Loucy (cell line): ENCODE data around the gene SPATA13.

Experiments
- H2AFZ ChIP-seq: fragments of 200-600 bp; sonication (generic); 2 replicates; pipeline ENCODE4 v1.6.0; 2016; ENCODE audit warnings: antibody characterized with exemption, mild to moderate bottlenecking, low read length, moderate library complexity
- H3F3A ChIP-seq: fragments of 200-600 bp; 2 replicates; pipeline ENCODE4 v1.6.0; 2016; ENCODE audit warnings: antibody characterized with exemption, low read depth, mild to moderate bottlenecking
- H3K27me3 ChIP-seq: fragments of 200-600 bp; sonication (generic); 2 replicates; pipeline ENCODE4 v1.6.1; 2014; ENCODE audit warnings: low read length, mild to moderate bottlenecking; ENCODE audit not compliant: insufficient read depth, poor library complexity, severe bottlenecking
- H3K36me3 ChIP-seq: fragments of 200-600 bp; sonication (generic); 2 replicates; pipeline ENCODE4 v1.6.1; 2016; ENCODE audit warnings: low read length; ENCODE audit not compliant: insufficient read depth
- H3K4me1 ChIP-seq: fragments of 200-600 bp; sonication (generic); 2 replicates; pipeline ENCODE4 v1.5.1; 2014; ENCODE audit warnings: low read length, mild to moderate bottlenecking; ENCODE audit not compliant: insufficient read depth, poor library complexity, severe bottlenecking
- H3K4me2 ChIP-seq: fragments of 200-600 bp; sonication (generic); 2 replicates; pipeline ENCODE4 v1.6.0; 2014; ENCODE audit warnings: antibody characterized with exemption, low read length, low read depth, mild to moderate bottlenecking; ENCODE audit not compliant: poor library complexity, severe bottlenecking
- H3K4me3 ChIP-seq: fragments of 200-600 bp; sonication (generic); 2 replicates; pipeline ENCODE4 v1.5.1; 2014; ENCODE audit warnings: low read length, mild to moderate bottlenecking, mixed read lengths; ENCODE audit not compliant: poor library complexity, severe bottlenecking
- H3K79me2 ChIP-seq: fragments of 200-600 bp; sonication (generic); 2 replicates; pipeline ENCODE4 v1.6.1; 2014; ENCODE audit warnings: low read length; ENCODE audit not compliant: insufficient read depth
- H3K9ac ChIP-seq: fragments of 200-600 bp; sonication (generic); 2 replicates; pipeline ENCODE4 v1.6.0; 2014; ENCODE audit warnings: mild to moderate bottlenecking, low read depth, low read length, moderate library complexity; ENCODE audit not compliant: poor library complexity, severe bottlenecking
- H3K9me2 ChIP-seq: fragments of 200-600 bp; sonication (generic); replicated peaks from 2 replicates; pipeline ENCODE4 v1.6.1; 2016; ENCODE audit warnings: low read depth, low read length, mixed read lengths
- H3K9me3 ChIP-seq: fragments of 200-600 bp; sonication (generic); 2 replicates; pipeline ENCODE4 v1.6.1; 2014; ENCODE audit warnings: mild to moderate bottlenecking, antibody characterized with exemption, low read length, low read depth; ENCODE audit not compliant: insufficient read depth
- H4K20me1 ChIP-seq: fragments of 200-600 bp; sonication (generic); 2 replicates; pipeline ENCODE4 v1.6.0; 2014; ENCODE audit warnings: antibody characterized with exemption, low read length, mild to moderate bottlenecking; ENCODE audit not compliant: insufficient read depth, poor library complexity, severe bottlenecking
- EZH2phosphoT487 ChIP-seq: fragments of 200-600 bp; IDR thresholded peaks from 2 replicates; pipeline ENCODE4 v1.6.1; 2018; ENCODE audit warnings: antibody characterized with exemption, mild to moderate bottlenecking, moderate library complexity, borderline replicate concordance
- TF ChIP-seq, protein P1 (sequence below): fragments of 200-600 bp; sonication (generic); conservative IDR thresholded peaks from 2 replicates; pipeline ENCODE4 v1.5.1; 2014; ENCODE audit warnings: mild to moderate bottlenecking, antibody characterized with exemption, low read length

The SPATA13 gene

DNA sequence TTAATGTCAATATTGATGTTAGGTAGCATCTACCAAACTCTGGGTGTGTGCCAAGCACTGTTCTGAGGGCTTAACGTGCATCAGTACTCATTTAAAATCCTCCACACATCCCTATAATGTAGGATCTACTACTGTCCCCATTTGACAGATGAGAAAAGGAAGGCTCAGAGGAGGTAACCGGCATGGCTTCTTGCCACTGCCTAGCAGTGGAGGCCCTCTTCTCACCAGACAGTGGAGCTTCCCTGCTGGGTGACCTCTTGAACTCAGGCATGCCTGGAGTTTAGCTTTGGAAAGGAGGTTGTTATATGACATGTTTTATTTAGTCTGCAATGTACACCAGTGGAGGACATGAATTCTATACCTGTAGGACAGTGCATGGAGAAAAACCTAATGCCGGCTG, 2.1 kb downstream of the SPATA13 start:
- peaks cover 30% of the 10 kb centered on the region for H4K20me1 ChIP-seq
- peaks cover 61% of the 10 kb centered on the region for H3K4me1 ChIP-seq
- no peaks in the 10 kb centered on the region for H3K27me3 ChIP-seq
- no peaks in the 10 kb centered on the region for H3K9me2 ChIP-seq
- no peaks in the 10 kb centered on the region for H3K36me3 ChIP-seq
- no peaks in the 10 kb centered on the region for H3K9me3 ChIP-seq
- H3K9ac ChIP-seq, result no peak overlapping the region
- H3K4me3 ChIP-seq, result peak overlapping the region; percentile 86
- H3F3A ChIP-seq, result no peaks in the 10 kb centered on the region
- no peak for TF ChIP-seq EZH2phosphoT487
- TF ChIP-seq, protein P1, sequence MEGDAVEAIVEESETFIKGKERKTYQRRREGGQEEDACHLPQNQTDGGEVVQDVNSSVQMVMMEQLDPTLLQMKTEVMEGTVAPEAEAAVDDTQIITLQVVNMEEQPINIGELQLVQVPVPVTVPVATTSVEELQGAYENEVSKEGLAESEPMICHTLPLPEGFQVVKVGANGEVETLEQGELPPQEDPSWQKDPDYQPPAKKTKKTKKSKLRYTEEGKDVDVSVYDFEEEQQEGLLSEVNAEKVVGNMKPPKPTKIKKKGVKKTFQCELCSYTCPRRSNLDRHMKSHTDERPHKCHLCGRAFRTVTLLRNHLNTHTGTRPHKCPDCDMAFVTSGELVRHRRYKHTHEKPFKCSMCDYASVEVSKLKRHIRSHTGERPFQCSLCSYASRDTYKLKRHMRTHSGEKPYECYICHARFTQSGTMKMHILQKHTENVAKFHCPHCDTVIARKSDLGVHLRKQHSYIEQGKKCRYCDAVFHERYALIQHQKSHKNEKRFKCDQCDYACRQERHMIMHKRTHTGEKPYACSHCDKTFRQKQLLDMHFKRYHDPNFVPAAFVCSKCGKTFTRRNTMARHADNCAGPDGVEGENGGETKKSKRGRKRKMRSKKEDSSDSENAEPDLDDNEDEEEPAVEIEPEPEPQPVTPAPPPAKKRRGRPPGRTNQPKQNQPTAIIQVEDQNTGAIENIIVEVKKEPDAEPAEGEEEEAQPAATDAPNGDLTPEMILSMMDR, result no peak
- H2AFZ ChIP-seq, result no peak overlapping the region
- H3K4me2 ChIP-seq, result peak overlapping the region; percentile 76
- H3K79me2 ChIP-seq, result peaks cover 62% of the 10 kb centered on the region

DNA sequence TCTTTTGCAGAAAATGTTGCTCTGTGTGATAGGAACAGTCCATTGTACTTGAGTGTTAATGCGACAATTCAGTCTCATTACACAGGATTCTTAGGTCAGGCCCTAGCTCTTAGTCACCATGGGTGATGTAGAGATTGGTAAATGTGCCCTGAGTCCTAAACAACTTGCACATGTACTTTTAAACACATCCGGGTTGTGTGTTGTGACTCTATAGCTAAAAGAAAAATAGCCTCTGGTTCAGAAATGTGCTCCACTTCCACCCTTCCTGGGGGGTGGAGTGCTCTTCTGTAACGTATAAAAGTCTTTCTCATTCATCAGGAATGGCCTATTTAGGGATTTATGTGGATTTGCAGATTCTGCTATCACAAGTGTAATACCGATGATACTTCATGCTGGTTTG, 5.2 kb downstream of the SPATA13 start:
- no peaks in the 10 kb centered on the region for H3K36me3 ChIP-seq
- H3K4me1 ChIP-seq, result peaks cover 54% of the 10 kb centered on the region
- peaks cover 85% of the 10 kb centered on the region for H3K79me2 ChIP-seq
- no peaks in the 10 kb centered on the region for H3F3A ChIP-seq
- H3K9me2 ChIP-seq, result no peaks in the 10 kb centered on the region
- TF ChIP-seq, protein P1, result no peak
- no peak for TF ChIP-seq EZH2phosphoT487
- H3K9ac ChIP-seq, result peak overlapping the region; percentile 25
- peak overlapping the region; percentile 76 for H3K4me2 ChIP-seq
- peak overlapping the region; percentile 45 for H3K4me3 ChIP-seq
- peaks cover 30% of the 10 kb centered on the region for H4K20me1 ChIP-seq
- H2AFZ ChIP-seq, result no peak overlapping the region
- H3K9me3 ChIP-seq, result no peaks in the 10 kb centered on the region
- H3K27me3 ChIP-seq, result no peaks in the 10 kb centered on the region

DNA sequence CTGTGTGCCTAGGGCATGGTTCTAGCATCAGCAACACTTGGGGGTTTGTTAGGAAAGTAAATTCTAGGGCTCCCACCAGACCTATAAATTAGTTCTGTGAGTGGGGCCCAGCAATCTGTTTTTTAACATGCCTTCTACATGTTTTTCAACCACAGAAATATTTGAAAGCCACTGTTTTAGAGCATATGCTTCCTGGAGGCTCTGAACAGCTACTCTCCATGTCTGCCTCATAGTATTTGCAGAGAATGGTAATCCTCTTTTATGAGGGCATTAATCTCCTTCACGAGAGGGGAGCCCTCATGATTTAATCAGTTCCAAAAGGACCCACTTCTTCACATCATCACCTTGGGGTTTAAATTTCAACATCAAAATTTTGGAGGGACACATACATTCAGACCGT, 6.0 kb downstream of the SPATA13 start:
- Histone ChIP-seq H3K27me3 (no peaks in the 10 kb centered on the region), H3K9me3 (no peaks in the 10 kb centered on the region), H3K36me3 (no peaks in the 10 kb centered on the region), H3K4me2 (peak overlapping the region; percentile 76), H3K9me2 (no peaks in the 10 kb centered on the region), H3K9ac (peak overlapping the region; percentile 25), H2AFZ (no peak overlapping the region), H3F3A (no peaks in the 10 kb centered on the region), H3K79me2 (peaks cover 85% of the 10 kb centered on the region), H4K20me1 (peaks cover 23% of the 10 kb centered on the region), H3K4me1 (peaks cover 54% of the 10 kb centered on the region), H3K4me3 (no peak overlapping the region)
- TF ChIP-seq EZH2phosphoT487, result no peak
- TF ChIP-seq, protein P1, result no peak
